ENCODE data around the gene ADAM23.
"Not testable (repeated sequence)": the region's sequence is repeated elsewhere in the genome, so short reads cannot be mapped to it uniquely, and the experiment has no call there.

Gene ADAM23

GRCh38 chr2:206442833-206443734 is at the start of gene ADAM23:
ADAM23 (plus strand) TSS chr2:206443532; CDS start chr2:206443867, 335 bp downstream.
- TF ChIP-seq, protein P1, sequence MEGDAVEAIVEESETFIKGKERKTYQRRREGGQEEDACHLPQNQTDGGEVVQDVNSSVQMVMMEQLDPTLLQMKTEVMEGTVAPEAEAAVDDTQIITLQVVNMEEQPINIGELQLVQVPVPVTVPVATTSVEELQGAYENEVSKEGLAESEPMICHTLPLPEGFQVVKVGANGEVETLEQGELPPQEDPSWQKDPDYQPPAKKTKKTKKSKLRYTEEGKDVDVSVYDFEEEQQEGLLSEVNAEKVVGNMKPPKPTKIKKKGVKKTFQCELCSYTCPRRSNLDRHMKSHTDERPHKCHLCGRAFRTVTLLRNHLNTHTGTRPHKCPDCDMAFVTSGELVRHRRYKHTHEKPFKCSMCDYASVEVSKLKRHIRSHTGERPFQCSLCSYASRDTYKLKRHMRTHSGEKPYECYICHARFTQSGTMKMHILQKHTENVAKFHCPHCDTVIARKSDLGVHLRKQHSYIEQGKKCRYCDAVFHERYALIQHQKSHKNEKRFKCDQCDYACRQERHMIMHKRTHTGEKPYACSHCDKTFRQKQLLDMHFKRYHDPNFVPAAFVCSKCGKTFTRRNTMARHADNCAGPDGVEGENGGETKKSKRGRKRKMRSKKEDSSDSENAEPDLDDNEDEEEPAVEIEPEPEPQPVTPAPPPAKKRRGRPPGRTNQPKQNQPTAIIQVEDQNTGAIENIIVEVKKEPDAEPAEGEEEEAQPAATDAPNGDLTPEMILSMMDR (conservative IDR thresholded peaks at IDR 0.05), result no peak
- no peak for TF ChIP-seq ZFX (IDR thresholded peaks at IDR 0.05)
- H3K27ac ChIP-seq, result no peak within 1 kb of the TSS; the same call in 1 of the 2 replicates

- TF ChIP-seq, protein P1 (conservative IDR thresholded peaks at IDR 0.05), result no peak
- TF ChIP-seq ZFX (IDR thresholded peaks at IDR 0.05), result no peak
- H3K27ac ChIP-seq, result no peak overlapping the region
These were observed 47.1 kb upstream of the ADAM23 start for GRCh38 chr2:206396211-206396610.

DNA sequence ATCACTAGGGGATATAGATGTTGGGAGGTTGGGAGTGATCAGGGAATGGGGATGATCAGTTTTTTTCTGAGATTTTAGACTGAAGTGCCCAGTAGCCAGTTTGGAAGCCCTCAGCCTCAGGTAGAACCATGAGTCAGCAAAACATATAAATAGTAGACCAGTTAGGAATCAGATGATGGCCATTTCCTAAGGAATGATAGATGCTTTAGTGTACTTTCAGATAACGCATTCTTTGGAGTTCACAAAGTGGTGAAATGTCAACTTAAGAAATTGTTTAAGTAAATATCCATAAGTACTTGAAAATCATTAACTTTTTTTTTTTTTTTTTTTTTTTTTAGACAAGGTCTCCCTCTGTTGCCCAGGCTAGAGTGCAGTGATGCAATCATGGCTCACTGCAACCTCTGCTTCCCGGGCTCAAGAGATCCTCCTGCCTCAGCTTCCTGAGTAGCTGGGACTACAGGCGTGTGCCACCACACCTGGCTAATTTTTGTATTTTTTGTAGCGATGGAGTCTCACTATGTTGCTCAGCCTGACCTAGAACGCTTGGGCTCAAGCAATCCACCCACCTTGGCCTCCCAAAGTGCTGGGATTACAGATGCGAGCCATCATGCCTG is 40.3 kb upstream of the ADAM23 start:
- not testable (repeated sequence) for H3K27ac ChIP-seq

GRCh38 chr2:206408323-206409320 is 34.7 kb upstream of the ADAM23 start:
- no peak overlapping the region for H3K27ac ChIP-seq
- TF ChIP-seq, protein P1 (conservative IDR thresholded peaks at IDR 0.05), result no peak
- TF ChIP-seq ZFX (IDR thresholded peaks at IDR 0.05), result no peak

DNA sequence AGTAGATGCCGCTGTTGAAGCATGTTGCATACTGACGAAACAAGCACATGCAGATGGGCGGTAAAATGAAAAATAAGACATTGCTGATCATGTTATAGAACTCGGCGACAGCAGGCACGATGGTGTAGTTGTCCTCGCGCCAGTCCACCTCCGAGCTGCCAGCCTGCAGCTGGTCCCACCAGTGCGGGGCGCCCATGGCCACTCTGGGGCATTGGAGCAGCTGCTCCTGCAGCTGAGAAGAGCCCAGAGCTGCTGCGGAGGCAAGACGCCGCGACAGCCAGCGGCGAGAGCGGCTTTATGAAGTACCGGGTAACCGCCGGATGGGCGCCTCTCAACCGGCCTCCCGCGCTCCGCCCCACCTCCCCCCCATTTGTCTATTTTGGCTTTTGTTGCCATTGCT is 32.6 kb upstream of the ADAM23 start:
- no peak for TF ChIP-seq ZFX (IDR thresholded peaks at IDR 0.05)
- TF ChIP-seq, protein P1 (conservative IDR thresholded peaks at IDR 0.05), result no peak
- H3K27ac ChIP-seq, result no peak overlapping the region

DNA sequence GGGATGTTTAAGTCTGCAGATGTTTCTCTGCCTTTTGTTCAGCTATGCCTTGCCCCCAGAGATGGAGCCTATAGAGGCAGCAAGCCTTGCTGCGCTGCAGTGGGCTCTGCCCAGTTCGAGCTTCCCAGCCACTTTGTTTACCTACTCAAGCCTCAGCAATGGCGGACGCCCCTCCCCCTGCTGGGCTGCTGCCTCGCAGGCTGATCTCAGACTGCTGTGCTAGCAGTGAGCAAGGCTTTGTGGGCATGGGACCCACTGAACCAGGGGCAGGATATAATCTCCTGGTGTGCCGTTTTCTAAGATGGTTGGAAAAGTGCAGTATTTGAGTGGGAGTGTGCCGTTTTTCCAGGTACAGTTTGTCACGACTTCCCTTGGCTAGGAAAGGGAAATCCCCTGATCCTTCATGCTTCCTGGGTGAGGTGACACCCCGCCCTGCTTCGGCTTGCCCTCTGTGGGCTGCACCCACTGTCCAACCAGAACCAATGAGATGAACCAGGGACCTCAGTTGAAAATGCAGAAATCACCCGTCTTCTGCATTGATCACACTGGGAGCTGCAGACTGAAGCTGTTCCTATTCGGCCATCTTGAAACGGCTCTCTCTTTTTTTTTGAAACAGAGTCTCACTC is 27.6 kb upstream of the ADAM23 start:
- H3K27ac ChIP-seq, result no peak overlapping the region
- TF ChIP-seq, protein P1 (conservative IDR thresholded peaks at IDR 0.05), result no peak
- no peak for TF ChIP-seq ZFX (IDR thresholded peaks at IDR 0.05)

DNA sequence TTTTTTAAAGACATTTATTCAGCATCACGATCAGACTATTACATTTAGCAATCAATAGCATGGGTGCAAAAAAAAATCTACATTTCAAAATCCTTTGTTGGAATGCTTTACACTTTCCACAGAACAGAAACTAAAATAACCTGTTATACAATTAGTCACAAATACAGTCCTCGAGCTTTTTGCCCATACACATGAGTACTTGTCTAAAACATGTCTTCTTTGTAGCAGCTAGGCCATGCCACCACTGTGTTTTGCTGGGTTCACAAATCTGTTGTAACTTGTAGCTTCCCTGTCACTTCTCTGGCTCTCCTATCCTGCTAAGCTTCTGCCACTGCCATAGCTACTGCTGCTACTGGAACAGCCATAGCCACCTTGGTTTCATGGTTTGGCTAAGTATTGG is 24.4 kb upstream of the ADAM23 start:
- H3K27ac ChIP-seq, result no peak overlapping the region
- no peak for TF ChIP-seq ZFX (IDR thresholded peaks at IDR 0.05)
- TF ChIP-seq, protein P1 (conservative IDR thresholded peaks at IDR 0.05), result no peak
